Stimulated activated CD4-positive, alpha-beta T cell treated with anti-CD3 and anti-CD28 coated beads, Interleukin-4, amount 100 ng/mL, for 4 hours (primary cell): ENCODE data around the gene SEMA4A.
"Not testable (repeated sequence)": the region's sequence is repeated elsewhere in the genome, so short reads cannot be mapped to it uniquely, and the experiment has no call there.

Source experiments
- DNase-seq, 2 experiments: peaks; one replicate each; pipeline ENCODE4 v3.0.0-alpha.2; 2020

Gene SEMA4A

GRCh38 chr1:156119503-156120209, 33.7 kb upstream of the SEMA4A start:
- no peak for DNase-seq

GRCh38 chr1:156120318-156120717, 33.1 kb upstream of the SEMA4A start:
- DNase-seq: no peak

GRCh38 chr1:156121005-156121404, 32.4 kb upstream of the SEMA4A start:
- DNase-seq: not testable (repeated sequence)

GRCh38 chr1:156121457-156121856, 31.9 kb upstream of the SEMA4A start:
- DNase-seq: no peak

DNA sequence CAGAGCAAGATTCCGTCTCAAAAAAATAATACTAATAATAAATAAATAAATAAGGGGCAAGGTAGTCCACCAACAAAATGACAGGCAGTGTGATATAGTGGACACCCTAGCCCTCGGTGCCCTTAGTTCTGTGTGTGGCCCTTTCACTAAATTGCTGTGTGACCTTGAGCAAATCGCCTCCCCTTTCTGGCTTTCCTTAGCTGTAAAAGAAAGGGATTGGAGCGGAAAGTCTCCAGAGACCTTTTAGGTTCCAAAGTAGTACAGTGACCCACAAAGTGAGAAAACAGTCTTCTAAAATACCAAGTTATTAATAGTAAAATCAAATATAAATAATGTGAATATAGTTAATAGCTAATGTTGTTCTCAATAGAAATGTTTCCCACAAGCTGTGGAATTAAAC, 31.3 kb upstream of the SEMA4A start:
- no peak for DNase-seq

- no peak for DNase-seq
Observed at GRCh38 chr1:156122519-156123355, 30.6 kb upstream of the SEMA4A start.

DNA sequence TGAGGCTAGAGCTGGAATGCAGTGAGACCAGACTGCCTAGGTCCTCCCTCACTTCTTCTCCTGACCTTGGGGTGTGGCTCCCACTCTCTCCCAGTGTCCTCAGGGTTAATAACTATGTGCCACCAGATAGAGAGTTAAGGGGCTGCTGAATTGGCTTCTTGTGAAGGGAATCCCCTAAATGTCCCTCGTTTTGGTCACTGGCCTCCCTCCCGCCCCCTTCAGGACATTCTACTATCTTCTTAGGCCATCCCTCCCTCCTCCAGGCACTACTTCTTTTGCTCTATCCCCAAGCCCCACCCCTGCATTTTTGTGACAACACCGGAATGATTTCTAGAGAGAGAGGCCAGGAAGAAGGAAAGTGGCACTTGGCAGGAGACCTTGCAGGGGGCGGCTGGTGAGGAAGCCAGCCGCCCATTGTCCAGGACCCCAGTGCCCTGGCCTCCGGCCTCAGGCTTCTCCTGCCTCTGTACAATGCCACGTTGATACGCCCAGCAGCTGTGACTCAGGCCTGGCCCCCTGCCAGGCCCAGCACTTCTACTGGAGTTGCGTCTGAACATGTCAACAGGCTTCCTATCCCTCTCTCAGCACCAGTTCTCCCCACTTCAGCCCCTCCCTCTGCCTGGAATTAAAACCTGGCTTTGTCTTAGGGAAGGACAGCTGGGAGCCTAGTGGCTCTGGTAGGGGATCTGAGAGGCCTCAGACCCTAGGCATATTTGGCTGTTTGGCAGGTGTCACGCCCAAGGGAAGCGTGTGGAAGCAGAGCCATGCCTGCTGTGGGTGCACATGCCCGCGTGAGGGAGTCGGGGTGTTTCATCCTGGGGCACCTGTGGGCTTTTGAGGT, 29.8 kb upstream of the SEMA4A start:
- DNase-seq: peak; percentile 63 to 67

DNA sequence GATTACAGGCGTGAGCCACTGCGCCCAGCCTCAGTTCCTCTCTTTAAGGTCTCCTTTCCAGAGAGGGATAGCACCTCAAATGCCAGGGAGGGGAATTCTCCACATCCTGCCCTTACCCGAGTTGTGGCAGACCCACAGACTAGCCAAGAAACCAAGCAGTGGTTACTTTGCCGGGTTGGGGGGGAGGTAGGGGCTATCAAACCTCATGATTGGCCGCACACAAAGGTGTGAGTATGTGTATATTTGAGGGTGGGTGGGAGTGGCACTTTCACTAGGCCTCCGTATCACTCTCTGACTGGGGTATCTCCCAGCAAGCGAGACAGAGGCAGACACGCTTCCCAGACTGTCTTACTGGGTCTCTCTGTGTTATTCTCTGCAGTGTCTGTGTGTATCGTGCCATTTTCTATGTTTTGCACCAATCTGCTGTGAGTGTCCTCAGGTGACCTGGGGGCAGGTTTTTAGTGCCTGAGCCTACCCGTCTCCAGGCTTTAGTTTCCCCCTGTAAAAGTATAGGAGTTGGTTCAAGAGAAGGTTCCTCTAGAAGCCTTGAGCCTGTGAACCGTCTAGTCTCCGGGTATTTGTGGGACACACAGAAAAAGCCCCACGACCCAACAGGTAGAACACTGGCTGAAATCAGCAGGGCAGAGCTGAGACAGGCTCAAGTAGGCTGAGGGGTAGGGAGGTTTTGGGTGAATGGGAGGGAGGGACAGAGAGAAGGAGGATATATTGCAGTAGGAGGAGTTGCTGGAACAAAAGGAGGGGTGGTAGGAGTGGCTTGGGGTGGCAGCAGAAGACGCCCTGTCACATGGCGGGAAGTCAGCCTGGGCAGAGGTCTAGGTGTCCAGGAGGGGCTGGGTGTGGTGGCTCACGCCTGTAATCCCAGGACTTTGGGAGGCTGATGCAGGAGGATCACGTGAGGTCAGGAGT, 28.6 kb upstream of the SEMA4A start:
- DNase-seq: no peak

GRCh38 chr1:156125544-156125943, 27.8 kb upstream of the SEMA4A start:
- not testable (repeated sequence) for DNase-seq

DNA sequence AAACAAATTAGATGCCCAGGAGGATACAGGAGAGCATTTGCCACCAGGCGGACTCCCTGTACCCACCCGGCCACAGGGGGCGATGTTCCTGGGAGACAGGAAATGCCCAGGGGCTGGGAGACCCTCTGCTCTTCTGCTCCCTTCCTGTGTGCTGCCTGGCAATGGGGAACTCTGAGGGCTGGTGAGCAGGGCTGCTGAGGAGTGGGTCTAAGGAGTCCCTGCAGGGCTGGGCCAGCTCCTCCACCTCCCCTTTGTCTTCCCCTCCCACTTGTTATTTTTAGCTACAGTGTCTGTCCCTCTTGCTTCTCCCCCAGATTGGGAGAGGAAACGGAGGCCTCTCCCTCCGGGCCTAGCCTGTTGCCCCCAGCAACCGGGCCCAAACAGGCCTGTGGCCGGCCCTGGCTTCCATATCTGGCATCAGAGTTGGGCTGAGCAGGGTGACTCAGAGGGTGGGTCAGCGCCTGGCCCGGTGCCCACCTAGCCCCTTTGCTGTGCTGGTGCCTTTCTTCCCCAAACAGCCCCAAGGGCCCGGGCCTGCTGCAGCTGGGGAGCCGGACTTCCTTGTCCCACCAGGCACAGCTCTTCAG, 27.2 kb upstream of the SEMA4A start:
- DNase-seq: peak in 1 of 2 experiments; percentile 34

DNA sequence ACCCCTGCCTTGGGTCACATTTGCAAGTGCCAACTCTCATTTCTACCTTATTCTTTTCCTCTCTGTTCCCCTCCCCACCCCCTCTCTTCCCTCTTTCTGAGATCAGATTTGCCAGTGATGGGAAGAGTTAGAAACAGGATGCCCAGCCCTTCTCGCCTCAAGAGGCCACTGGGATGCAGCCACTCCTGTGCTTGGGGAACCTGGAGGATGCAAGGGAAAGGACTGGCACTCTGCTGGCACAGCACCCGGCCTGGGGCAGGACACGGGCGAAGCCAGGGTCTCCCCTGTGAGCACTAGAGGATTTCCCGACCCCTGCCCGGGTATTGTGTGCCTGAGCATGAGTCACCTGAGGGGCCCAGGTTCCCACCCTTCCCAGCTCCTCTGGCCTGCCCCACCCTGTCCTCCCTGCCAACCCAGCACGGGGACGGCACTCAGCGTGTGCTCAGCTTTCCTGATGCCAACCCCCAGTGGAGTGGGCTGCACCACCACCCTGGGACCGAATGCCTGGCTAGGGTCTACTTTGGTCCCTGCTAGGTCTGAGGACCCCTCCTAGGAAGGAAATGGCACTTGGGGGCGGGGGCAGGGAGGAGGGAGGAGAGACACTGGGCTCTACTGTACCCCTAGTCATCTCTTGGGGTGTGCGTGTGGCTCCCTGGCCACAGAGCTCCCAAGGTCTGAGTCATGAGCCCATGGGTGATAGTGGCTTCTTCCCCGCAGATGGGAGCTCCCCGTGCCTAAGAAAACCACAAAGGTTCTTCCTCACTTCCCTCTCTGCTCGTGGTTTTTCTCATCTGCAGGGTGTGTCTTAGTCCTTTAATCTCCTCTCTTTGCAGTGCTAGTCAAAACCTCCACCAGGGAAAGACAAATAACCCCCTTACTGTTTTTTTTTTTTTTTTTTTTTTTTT, 26.5 kb upstream of the SEMA4A start:
- DNase-seq: peak; percentile 60 to 84

DNA sequence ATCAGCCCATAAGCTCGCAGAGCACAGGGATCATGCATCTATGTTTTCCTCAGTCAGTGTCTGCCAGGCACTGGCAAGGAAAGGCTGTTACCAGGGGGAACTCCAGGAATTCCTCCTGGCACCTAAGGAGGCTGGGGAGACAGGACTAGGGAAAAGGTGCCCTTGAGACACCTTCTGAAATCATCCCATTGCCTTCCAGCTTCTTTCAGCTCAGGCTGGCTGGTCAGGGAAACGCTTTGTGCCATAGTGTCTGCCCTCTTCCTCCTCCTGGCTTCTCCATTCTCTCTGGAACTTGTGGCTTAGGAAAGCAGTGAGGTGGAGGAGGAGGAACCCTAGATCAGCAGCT, 25.1 kb upstream of the SEMA4A start:
- no peak for DNase-seq

DNA sequence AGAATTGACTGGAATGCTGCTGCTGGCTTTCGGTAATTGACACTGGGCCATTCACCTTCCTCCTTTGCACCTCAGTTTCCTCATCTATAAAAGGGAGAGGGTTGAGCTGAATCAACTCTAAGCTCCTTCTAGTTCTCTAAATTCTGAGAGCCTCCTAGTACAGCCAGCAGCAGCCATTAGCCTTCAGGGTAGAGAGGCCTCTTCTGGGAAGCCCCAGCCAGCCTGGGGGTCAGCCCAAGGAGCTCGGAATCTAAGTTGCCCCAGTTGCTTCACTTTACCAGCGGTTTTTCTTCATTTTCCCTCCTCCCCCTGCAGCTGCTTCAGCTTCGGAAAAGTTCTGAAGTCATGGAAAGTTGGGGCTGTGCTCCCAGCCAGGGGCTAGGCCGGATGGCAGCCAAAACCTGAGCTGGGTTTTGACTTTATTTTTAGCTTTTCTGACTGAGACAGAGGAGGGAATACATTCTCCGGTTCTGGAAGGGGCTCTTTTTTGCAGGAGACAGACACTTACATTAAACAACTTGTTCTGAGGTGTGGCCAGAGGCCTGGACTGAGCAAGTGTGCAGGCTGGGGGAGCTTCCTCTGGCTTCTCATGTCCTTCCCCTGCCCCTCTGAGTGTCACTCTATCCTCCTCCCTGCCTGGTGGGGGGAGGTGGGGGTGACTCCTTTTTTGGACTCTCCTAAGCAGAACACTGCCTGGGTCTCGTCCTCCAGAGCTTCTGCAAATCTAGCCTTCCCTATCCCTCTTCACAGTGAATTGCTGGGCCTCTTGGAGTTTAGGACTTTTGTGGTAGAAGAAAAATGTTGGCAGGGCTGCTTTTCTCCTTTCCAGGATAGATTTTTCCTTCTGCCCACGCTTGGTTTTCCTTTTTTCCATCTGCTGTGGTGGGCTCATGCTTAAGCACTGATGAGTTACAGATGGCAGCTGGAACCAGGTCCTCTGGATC, 24.5 kb upstream of the SEMA4A start:
- DNase-seq: no peak

- DNase-seq: peak; percentile 70 to 77
Observed at GRCh38 chr1:156129687-156130577, 23.5 kb upstream of the SEMA4A start.

GRCh38 chr1:156130578-156130942, 22.8 kb upstream of the SEMA4A start:
- no peak for DNase-seq

GRCh38 chr1:156134716-156135435, 18.5 kb upstream of the SEMA4A start:
- DNase-seq: no peak

- no peak for DNase-seq
Observed at GRCh38 chr1:156135930-156136871, 17.2 kb upstream of the SEMA4A start.
